GM18505 (cell line): ENCODE measurements around the gene GRHL1.

Source experiments
- ATAC-seq: cut with Tn5 transposase; IDR thresholded peaks from one replicate; pipeline ENCODE4 v1.9.1; 2021; ENCODE audit not compliant: unreplicated experiment
- POLR2A ChIP-seq: IDR thresholded peaks from 4 replicates; pipeline ENCODE4 v1.6.1; 2011; ENCODE audit warnings: borderline replicate concordance; ENCODE audit not compliant: insufficient read depth, insufficient read length; ENCODE audit errors: extremely low read depth

The GRHL1 gene

GRCh38 chr2:10016001-10016801 lies 64.7 kb downstream of the GRHL1 start:
- TF ChIP-seq POLR2A: no peak
- ATAC-seq: no peak

DNA sequence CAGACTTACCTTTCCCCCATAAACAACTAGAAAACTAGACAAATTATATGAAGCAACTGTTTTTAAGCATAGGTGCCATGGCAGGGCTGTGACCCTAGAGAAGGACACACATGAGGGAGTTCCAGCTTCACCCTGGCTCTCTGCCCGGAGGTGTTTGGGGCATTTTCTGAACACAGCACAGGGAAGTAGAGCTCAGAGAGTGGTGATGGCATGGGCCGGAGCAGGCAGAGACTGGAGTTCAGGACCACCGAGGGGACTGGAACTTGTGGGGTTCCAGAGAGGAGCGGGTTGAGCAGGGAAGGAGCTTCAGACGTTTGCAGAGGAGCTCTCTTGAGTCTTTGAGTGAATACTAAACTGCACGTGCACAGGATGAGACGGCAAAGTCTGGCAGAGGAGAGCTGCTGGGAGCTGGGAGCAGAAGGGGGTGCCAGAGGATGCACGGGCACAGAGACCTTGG lies 65.3 kb downstream of the GRHL1 start:
- no peak for TF ChIP-seq POLR2A
- ATAC-seq: no peak

DNA sequence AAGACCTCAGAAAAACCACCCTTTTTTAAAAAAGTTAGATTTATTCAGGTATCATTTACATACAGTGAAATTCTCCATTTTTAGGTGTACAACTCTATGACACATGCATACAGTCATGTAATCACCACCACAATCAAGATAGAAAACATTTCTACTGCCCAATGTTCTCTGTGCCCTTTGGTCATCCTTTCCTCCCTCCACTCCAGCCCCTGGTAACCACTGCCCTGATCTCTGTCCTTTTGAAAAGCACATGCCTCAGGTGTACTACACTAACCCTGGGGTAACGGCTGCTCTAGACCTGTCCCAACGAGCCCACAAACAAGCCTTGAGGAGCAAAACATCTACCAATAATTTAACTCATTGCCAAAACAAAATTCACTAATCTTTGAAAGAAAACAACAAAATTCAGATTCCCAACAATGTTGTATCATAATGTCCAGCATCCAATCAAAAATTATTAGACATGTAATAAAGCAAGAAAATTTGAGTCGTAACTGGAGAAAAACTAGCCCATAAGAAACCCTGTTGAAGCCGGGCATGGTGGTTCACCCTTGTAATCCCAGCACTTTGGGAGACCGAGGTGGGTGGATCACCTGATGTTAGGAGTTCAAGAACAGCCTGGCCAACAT lies 65.9 kb downstream of the GRHL1 start:
- TF ChIP-seq POLR2A: no peak
- no peak for ATAC-seq

- TF ChIP-seq POLR2A: no peak
- no peak for ATAC-seq
Measured at GRCh38 chr2:10019174-10019573, 67.7 kb downstream of the GRHL1 start.

GRCh38 chr2:10019602-10020400 lies 68.3 kb downstream of the GRHL1 start:
- TF ChIP-seq POLR2A: no peak
- ATAC-seq: no peak

DNA sequence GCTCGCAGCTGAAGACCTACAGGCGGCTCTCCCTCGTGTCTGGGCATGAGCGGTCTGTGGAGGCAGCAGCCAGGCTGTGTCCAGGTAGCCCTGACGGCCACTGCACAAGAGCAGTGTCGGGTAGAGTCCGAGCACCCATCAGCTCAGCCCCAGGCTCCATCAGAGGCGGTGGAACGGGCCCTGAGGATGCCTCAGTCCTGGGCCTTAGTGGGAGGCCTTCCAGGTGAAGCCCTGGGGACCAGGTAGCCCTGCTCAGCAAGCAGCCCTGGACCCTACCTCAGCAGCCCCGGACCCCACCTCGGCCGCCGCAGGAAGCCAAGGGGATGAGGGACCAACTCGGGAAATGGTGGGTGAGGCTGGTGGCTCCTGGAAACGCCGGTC lies 70.5 kb downstream of the GRHL1 start:
- TF ChIP-seq POLR2A: no peak
- no peak for ATAC-seq

DNA sequence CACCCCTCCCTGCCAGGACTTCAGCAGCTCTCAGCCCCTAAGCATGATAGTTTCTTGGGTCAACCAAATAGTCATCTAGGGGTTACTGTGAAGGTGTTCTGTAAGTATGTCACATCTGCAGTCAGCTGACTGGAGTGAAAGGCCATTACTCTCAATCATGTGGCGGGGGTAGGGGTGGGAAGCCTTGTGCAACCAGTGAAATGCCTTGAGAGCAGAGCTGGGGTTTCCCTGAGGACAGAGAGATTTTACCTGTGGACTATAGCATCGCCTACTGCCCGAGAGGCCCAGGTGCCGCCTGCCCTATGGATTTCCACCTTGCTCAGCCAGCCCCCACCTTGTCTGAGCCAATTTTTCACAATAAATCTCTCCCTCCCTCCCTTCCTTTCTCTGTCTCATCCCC lies 71.0 kb downstream of the GRHL1 start:
- ATAC-seq: no peak
- no peak for TF ChIP-seq POLR2A

DNA sequence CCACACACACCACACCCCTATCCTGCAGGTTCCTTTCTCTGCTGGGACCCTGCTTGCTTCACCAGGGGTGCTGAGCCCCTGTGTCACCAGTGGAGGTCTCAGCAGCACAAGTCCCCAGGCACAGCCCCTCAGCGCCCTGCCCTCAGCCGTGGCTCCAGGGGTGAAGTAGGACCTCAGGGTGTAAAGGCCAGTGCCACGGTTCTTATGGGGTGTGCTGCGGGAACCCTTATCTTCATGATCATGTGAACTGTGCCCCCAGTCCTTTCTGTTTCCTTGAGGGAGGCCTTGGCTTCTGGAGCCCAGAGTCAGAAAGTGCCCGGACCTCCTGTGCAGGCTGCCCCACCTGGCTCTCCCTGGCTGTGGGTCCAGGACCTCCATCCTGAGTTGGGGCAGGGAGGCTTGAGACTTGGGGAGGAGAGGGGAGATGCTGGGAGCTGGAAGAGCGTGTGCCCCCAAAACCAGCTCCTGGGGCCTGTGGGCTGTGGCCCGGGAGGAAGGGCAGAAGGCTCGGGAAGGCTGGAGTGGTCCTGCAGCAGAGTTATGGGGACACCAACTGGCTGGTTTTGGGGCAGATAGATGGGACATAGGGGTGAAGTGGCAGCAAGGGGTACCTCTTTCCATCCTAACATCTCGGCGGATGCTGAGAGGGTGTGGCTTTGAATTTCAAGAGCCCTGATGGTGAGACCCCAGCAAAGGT lies 71.6 kb downstream of the GRHL1 start:
- ATAC-seq: no peak
- no peak for TF ChIP-seq POLR2A

DNA sequence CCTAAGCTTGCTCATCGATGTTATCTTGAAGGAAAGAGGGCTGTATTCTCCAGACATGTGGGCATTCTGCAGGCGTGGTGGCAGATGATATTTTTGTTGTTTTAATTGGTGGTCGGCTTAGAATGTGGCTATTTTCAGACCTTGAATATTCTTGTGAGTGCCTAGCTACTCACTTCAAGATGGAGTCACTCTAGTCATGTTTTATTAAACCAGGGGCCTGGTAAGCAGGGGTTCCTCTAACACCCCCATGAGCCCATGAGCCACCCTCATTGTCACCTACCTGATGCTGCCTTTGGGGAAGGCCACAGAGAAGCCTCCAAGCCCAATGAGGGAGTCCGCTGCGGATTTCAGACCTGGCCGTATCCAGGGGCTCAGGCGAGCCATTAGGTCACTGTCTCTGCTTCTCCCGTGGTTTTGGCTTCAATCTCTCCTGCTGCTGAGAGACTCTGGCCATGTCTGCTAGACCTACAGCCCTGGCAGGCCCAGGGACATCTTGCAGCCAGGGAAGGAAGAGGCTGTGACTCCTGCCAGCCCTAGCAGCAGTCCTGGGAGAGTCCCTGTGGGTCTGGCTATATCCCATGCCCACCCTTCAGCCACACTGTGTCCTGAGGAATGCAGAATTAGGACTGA lies 75.6 kb downstream of the GRHL1 start:
- no peak for ATAC-seq
- TF ChIP-seq POLR2A: no peak

- no peak for TF ChIP-seq POLR2A
- ATAC-seq: no peak
Measured at GRCh38 chr2:10027660-10028330, 76.3 kb downstream of the GRHL1 start.

DNA sequence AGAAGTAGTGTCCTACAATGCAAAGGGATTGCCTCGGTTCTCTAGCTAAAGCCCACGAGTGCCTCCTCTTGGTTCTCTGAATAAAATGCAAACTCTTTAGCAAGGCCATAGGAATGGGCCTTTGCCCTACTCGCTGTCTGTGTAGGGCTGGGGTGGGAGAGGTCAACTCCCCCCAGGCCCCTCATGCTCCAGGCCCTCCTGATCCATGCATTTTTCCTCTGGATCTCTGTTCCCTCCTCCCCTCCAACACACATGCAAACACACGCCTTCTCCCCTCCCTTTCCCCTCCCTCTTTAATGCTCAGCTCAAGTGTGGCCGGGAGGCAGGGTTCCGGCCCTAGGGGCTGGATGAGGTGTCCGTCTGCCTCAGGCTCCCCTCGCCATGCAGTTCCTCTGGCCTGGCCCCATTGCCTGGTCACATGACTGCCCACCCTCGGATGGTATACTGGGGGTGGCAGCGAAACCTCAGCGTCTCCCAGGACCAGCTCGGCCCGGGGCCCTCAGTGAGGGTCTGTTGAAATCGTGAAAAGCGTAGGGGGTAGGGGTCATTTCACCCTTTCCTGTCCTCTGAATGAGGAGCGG lies 77.0 kb downstream of the GRHL1 start:
- TF ChIP-seq POLR2A: no peak
- ATAC-seq: no peak
